Mesodermal cell (in vitro differentiated cells): ENCODE results near the gene OSBPL5.

ENCODE experiments used
- H3K27ac ChIP-seq: 2 replicates; pipeline ENCODE4 v1.7.0; 2013; ENCODE audit warnings: mild to moderate bottlenecking, low read depth, low read length, moderate library complexity; ENCODE audit not compliant: severe bottlenecking
- H3K36me3 ChIP-seq: 2 replicates; pipeline ENCODE4 v1.7.1; 2013; ENCODE audit warnings: mild to moderate bottlenecking, low read length, moderate library complexity; ENCODE audit not compliant: control insufficient read depth, insufficient read depth
- H3K4me1 ChIP-seq: one replicate; pipeline ENCODE4 v1.7.1; 2013; ENCODE audit warnings: mild to moderate bottlenecking, low read length; ENCODE audit not compliant: insufficient read depth, control insufficient read depth, poor library complexity, severe bottlenecking
- H3K4me3 ChIP-seq: 2 replicates; pipeline ENCODE4 v1.7.0; 2013; ENCODE audit warnings: low read length, control low read depth, mild to moderate bottlenecking; ENCODE audit not compliant: insufficient read depth, poor library complexity, severe bottlenecking; ENCODE audit errors: extremely low read depth
- H3K9me3 ChIP-seq: 2 replicates; pipeline ENCODE4 v1.7.1; 2013; ENCODE audit warnings: mild to moderate bottlenecking, low read length, moderate library complexity; ENCODE audit not compliant: control insufficient read depth
- WGBS, 2 experiments: methylation state at CpG; one replicate each; pipeline ENCODE4 v1.1.5; 2013; ENCODE audit warnings: missing lambda C conversion rate in 2 of 2; ENCODE audit not compliant: insufficient coverage in 2 of 2; 5-methylcytosine and 5-hydroxymethylcytosine counted together

OSBPL5 gene

DNA sequence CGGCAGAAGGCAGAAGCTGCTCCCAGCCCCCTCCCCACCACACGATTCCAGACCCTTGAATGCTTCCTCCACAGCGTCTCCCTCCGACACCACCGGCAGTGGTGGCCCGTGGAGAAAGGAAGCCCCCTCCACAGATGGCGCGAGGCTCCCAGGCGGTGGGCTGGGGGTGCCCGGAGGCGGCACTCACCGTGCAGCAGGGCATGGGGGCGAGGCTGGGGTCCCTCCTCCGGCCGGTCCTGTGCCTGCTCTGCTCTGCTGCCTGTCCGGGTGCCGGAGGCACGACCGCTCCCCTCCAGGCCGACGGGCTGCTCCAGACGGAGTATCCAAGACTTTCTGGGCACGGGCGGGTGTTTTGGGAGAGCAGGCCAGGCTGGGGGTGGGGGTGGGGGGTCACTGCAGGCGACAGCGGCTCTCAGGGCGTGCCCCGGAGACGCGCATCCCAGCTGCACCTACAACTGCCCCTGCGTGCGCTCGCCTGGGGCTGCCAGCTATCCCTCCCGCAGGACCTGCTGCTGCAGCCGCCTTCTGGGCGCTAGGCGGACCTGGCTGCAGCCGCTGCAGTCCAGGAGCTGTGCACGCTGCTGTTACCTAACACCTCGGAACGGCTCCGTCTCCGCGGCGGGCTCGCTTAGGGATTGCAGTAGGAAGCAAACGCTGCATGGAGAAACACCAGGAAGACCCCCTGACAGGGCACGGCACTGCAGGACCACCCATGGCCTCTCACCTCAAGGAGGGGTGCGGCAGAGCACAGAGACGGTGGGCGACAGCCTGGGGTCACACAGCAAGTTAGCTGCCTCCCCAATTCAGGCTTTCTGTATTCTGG is 38.3 kb upstream of the OSBPL5 start:
- peaks cover 7% of the 10 kb centered on the region for H3K4me1 ChIP-seq
- H3K27ac ChIP-seq = no peak overlapping the region
- WGBS, 2 experiments = 4 to 7% methylated on average over 25 to 45 of the region's 51 CpGs
- H3K9me3 ChIP-seq = no peaks in the 10 kb centered on the region
- H3K36me3 ChIP-seq = no peaks in the 10 kb centered on the region
- H3K4me3 ChIP-seq = peak overlapping the region; percentile 22

DNA sequence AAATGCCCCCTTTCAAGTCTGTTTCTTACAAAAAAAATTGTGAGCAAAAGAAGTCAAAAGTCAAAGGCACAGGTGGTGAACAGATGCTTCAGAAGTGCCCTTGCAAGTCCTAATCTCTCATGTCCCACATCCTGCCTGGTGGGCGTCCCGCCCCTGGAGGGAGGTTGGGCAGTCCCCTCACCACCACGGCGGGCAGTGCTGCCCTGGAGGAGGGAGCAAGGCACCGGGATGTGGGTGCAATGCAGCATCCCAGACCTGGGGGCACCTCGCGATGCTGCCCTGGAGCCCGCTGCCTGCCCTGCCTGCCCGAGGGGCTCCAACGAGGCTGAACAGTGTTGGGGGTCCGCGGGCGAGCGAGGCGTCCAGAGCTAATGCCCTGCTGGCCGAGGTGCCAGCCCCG is 37.6 kb upstream of the OSBPL5 start:
- Histone ChIP-seq H3K27ac (no peak overlapping the region), H3K4me1 (peaks cover 7% of the 10 kb centered on the region), H3K4me3 (peak overlapping the region; percentile 22), H3K36me3 (no peaks in the 10 kb centered on the region), H3K9me3 (no peaks in the 10 kb centered on the region)
- 7 to 12% methylated on average over 10 to 17 of the region's 17 CpGs for WGBS, 2 experiments

DNA sequence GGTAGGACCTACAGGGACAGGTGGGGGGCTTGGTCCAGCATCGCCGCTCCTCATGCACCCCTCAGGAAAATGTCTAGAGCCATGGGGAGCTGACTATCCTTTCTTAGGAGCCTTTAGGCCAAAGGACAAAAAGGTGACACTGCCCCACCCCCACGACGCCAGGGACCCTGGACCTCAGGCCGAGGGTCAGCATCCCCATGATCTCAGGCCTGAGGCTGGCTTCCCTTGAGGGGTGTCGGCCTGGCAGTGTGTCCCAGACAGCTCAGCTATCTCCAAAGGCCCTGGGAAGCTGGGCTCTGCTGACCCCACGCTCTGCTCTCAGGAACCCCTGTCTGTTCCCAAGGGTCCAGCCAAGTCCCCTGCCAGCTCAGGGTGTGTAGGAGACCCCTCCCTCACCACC is 37.2 kb upstream of the OSBPL5 start:
- no peaks in the 10 kb centered on the region for H3K9me3 ChIP-seq
- 76 to 92% methylated on average over 5 to 7 of the region's 7 CpGs for WGBS, 2 experiments
- H3K27ac ChIP-seq = no peak overlapping the region
- no peak overlapping the region for H3K4me3 ChIP-seq
- H3K36me3 ChIP-seq = no peaks in the 10 kb centered on the region
- peaks cover 7% of the 10 kb centered on the region for H3K4me1 ChIP-seq

DNA sequence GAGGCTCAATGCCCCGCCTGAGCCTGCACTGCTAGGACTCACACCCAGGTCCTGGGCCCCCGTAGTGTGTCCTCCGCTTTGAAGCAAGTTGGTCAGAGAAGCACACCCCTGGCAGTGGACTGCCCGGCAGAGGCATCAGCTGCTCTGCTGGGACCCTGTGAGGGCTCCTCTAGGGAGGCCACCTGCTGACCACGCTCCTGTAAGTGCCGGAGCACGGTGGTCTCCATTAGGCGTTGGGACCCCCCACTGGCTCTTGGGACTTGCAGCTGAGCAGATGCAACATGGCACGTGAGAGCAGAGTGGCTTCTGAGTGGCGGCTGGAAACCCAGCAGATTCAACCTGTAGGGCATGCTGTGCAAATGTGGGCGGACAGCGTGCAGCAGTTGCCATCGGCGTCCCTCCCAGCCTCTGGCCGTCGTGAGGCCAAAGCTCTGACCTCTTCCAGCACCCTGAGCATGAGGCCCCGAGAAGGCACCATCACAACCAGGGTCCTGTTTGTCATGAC is 36.6 kb upstream of the OSBPL5 start:
- no peaks in the 10 kb centered on the region for H3K9me3 ChIP-seq
- peaks cover 7% of the 10 kb centered on the region for H3K4me1 ChIP-seq
- 85 to 86% methylated on average over 16 to 17 of the region's 17 CpGs for WGBS, 2 experiments
- no peak overlapping the region for H3K27ac ChIP-seq
- no peaks in the 10 kb centered on the region for H3K36me3 ChIP-seq
- no peak overlapping the region for H3K4me3 ChIP-seq

DNA sequence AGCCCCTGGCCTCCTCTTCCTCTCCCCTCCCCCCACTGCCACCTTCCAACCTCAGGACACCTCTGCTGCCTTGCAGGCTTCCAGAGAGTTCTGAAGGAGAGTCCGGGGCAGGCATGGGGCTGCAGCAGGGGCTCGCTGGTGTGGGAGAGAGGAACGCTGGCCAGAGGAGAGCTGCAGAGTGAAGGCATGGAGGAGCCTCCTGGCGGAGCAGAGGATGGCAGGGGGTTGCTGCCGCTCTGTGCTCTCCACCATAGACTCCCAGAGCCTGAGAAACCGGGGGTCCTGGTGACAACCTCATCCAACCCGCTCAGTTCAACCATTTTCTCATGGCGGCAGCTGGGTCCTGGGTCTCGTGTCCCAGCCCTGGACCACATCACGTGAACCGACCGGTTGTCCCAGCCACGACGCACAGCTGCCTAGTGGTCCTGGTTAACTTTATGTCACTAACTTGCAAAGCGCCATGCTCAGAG is 36.0 kb upstream of the OSBPL5 start:
- Histone ChIP-seq H3K4me3 (no peak overlapping the region), H3K36me3 (no peaks in the 10 kb centered on the region), H3K9me3 (no peaks in the 10 kb centered on the region), H3K27ac (no peak overlapping the region), H3K4me1 (peaks cover 7% of the 10 kb centered on the region)
- WGBS, 2 experiments = 92 to 97% methylated on average over 11 to 13 of the region's 15 CpGs

DNA sequence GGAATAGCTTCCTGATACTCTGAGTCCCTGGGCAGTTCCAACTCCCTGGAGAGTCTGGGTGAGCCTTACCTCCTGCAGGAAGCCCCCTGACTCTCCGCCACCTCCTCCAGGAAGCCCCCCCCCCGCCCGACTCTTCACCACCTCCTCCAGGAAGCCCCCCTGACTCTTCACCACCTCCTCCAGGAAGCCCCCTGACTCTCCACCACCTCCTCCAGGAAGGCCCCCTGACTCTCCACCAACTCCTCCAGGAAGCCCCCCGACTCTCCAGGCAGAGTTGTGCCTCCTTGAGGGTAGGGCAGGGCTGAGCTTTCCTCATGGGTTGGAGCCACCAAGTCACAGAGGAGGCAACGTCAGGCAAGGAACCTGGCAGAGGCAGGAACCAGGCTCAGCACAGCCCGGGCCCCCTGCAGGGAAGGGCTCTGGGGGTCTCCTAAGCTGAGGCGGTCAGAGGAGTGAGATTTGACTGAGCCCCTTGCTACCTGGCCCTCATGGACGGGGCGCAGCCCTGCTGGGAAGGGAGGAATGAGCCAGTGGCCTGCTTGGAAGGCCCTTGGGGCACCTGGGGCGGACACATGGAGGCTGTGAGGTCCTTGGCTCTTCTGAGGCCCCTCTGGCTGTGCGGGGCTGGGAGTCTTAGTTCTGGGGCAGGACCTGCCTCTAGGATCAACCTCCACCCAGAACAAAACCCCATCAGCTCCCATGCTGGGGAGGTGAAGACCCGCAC is 35.4 kb upstream of the OSBPL5 start:
- Histone ChIP-seq H3K36me3 (no peaks in the 10 kb centered on the region), H3K9me3 (no peaks in the 10 kb centered on the region), H3K4me1 (peaks cover 7% of the 10 kb centered on the region), H3K27ac (no peak overlapping the region), H3K4me3 (no peak overlapping the region)
- 33 to 94% methylated on average over 1 to 9 of the region's 12 CpGs for WGBS, 2 experiments

DNA sequence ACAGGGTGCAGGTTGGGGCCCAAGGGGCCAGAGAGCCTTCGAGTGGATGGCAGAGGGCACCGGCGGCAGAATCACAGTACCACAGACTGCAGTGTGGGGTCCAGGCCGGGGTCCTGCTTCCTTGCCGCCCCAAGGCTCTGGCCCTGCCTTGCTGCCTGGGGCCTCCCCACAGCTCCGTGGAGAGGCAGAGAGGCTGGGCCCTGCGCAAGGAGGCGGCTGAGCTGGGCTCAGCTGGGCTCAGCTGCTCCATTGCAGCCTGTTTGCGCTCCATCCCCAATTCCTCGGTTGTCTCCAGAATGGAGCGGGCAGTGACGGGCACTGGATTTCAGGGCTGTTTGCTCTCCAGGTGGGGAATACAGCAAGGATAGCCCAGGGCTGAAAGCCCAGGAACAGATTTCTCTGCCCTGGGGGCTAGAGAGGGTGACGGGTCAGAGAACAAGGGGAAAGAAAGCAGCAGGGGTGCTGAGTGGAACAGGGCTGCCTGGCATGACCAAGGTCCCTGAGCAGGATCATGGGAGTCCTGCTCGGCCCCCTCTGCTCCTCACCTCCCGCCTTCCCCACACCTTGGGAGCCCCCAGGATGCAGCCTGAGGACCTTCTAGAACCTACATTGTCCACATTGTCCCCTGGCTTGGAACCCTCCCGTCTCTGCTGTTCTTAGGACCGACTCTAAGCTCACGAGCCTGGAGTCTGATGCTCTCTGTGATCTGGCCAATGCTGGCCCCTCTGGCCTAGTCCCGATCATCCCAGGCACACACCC is 34.6 kb upstream of the OSBPL5 start:
- H3K9me3 ChIP-seq = no peaks in the 10 kb centered on the region
- no peak overlapping the region for H3K4me3 ChIP-seq
- H3K4me1 ChIP-seq = peaks cover 7% of the 10 kb centered on the region
- WGBS, 2 experiments = 83 to 86% methylated on average over 18 to 19 of the region's 19 CpGs
- no peak overlapping the region for H3K27ac ChIP-seq
- H3K36me3 ChIP-seq = no peaks in the 10 kb centered on the region

DNA sequence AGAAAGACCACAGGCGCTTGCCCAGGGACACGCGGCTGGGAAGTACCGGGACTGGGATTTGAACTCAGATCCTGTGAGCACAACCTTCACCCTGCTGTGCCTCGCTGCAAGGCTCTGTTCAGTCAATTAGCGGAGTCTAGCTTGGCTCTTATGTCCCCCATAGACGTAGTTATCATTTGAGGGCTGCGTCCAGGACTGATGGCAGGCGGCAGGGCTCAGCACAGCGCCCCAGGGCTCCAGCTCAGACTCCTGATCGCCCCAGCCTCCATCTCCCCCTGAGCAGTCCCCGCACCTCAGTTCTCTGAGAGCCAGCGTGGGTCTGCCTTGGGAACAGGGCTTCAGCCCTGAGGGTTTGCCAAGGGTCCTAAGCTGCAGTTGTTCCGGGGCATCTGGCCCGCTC is 33.7 kb upstream of the OSBPL5 start:
- 90 to 93% methylated on average over 12 to 15 of the region's 15 CpGs for WGBS, 2 experiments
- Histone ChIP-seq H3K9me3 (no peaks in the 10 kb centered on the region), H3K36me3 (no peaks in the 10 kb centered on the region), H3K27ac (no peak overlapping the region), H3K4me1 (peaks cover 7% of the 10 kb centered on the region), H3K4me3 (no peak overlapping the region)

DNA sequence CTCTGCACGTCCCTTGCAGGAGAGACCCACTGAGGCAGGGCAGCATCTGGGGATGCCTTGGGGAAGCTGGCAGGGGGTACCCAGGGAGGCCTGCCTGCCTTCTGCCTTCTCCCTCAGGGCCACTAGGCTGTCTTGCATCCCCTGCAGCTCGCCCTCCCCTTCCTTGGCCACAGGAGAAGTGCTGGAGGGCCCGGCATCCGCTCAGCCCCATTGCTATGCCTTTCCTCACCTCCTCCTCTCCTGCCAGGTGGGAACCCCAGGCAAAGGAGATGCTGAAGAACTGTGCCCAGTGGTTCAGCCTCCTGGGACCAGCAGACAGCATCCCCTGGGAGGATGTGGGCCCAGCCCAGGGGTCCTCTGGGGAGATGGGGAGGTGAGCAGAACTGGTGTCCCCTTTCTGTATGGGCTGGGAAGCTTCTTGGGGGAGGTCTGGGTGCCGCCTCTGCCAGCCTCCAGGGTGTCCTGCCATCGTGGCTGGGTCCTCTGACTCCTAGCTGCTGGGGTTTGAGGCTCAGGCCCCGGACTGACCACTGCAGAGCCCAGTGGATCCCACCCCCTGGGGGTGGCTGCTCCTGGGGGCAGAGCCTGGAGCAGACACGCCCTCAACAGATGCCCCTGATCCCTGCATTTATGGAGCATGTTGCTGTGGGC is 32.9 kb upstream of the OSBPL5 start:
- Histone ChIP-seq H3K9me3 (no peaks in the 10 kb centered on the region), H3K27ac (no peak overlapping the region), H3K4me1 (peaks cover 6% of the 10 kb centered on the region), H3K36me3 (no peaks in the 10 kb centered on the region), H3K4me3 (no peak overlapping the region)
- WGBS, 2 experiments = 70 to 79% methylated on average over 6 to 7 of the region's 8 CpGs

DNA sequence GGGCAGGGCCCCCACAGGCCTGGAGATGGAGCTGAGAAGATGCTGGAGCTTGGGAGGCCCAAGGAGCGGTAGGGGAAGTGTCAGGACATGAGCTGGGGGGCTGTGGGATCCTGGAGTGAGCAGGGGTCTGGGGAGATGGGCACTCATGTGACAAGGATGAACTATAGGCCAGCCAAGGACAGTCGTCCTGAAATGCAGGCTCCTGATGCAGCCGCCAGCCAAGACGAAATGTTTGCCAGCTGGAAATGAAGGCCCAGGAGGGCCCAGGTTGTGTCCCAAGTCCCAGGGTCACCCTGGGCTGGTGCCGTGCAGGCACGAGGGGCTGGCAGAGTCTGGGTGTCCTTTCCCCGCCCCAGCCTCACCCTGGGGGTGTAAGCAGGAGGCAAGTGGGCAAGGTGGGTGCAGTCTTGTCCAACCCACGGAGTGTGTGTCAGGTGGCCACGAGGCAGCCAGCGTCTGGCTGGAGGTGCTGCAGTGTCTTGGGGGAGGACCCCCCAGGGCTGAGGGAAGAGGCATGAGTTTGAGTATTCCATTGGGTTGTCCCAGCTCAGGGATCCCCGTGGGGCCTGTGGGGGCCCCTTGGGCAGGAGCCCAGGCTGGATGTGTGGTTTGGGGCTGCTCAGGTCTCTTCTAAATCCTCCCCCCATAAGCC is 32.1 kb upstream of the OSBPL5 start:
- Histone ChIP-seq H3K27ac (no peak overlapping the region), H3K36me3 (no peaks in the 10 kb centered on the region), H3K4me1 (no peaks in the 10 kb centered on the region), H3K4me3 (no peak overlapping the region), H3K9me3 (no peaks in the 10 kb centered on the region)
- WGBS, 2 experiments = 90 to 93% methylated on average over 7 to 10 of the region's 11 CpGs
